Sigmoid colon (tissue), 4 donors: Measurements from ENCODE around the gene ELMO1.

ENCODE experiments used
- CTCF ChIP-seq, 4 experiments: fragments of 450-650 bp in 3 of 4; fragments of 200-600 bp in 1 of 4; IDR thresholded peaks; one replicate each; pipeline ENCODE4 v1.5.1; 2016 to 2019; ENCODE audit warnings: antibody characterized with exemption in 4 of 4, mild to moderate bottlenecking in 3 of 4, moderate library complexity in 2 of 4
- EP300 ChIP-seq, 4 donors: sonication (generic); formaldehyde crosslinking; IDR thresholded peaks; one replicate each; pipeline ENCODE4 v1.6.1; 2017; ENCODE audit warnings: antibody characterized with exemption in 4 of 4
- POLR2A ChIP-seq, 2 donors: fragments of 450-650 bp; IDR thresholded peaks; one replicate each; pipeline ENCODE4 v1.6.1; 2016; ENCODE audit warnings: antibody characterized with exemption in 2 of 2, mild to moderate bottlenecking in 2 of 2, moderate library complexity in 2 of 2
- POLR2AphosphoS5 ChIP-seq, 4 donors: sonication (generic); formaldehyde crosslinking; IDR thresholded peaks; one replicate each; pipeline ENCODE4 v1.6.1; 2017; ENCODE audit warnings: antibody characterized with exemption in 4 of 4

- TF ChIP-seq POLR2AphosphoS5 (IDR thresholded peaks at IDR 0.05) = no peak
- no peak for TF ChIP-seq CTCF (IDR thresholded peaks at IDR 0.05)
- no peak for TF ChIP-seq POLR2A (IDR thresholded peaks at IDR 0.05)
- no peak for TF ChIP-seq EP300 (IDR thresholded peaks at IDR 0.05)
Observed at GRCh38 chr7:36962367-36962766, 486.3 kb downstream of the ELMO1 start.
